T follicular helper cell (primary cell): ENCODE results near the gene KRT1.

Experiments used
- DNase-seq: peaks from one replicate; pipeline ENCODE4 v3.0.0-alpha.2; 2020; ENCODE audit warnings: low read depth

The KRT1 gene

GRCh38 chr12:52636189-52636588, 44.0 kb downstream of the KRT1 start:
- DNase-seq: no peak

DNA sequence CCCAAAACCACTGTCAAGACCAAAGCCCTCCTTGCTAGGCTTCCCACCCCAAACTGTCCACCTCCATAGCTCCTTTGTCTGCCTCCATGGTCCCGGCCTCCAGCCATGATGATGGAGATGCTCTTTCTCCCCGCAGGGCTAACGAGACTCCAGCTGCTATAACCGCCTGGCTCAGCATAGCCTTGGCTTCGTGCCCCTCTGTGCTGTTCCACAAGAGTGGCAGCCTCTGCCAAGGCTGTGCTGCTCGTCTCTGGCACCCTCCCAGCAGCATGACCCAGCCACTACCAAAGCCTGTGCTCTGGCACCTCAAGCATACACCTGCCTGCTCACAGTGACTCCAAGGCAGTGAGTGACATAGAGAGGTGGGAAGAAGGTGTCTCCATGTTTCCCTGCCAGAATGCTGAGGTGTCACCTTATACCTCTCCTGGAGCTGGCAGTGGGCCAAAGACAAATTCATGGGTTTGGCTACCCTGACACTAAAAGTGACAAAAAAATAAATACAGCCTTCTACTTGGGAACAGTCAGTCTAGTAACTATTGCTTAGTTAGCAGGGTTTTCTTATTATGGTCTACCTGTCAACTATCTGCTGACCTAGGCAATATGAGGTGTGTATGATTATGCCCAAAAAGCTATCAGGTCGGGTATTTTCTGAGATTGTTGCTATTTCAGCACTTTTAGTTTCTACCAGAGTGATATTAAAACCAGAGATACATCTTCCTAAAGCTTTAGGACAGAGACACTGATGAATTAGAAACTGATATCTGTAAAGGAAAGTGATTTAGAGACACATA, 45.7 kb downstream of the KRT1 start:
- DNase-seq: no peak

DNA sequence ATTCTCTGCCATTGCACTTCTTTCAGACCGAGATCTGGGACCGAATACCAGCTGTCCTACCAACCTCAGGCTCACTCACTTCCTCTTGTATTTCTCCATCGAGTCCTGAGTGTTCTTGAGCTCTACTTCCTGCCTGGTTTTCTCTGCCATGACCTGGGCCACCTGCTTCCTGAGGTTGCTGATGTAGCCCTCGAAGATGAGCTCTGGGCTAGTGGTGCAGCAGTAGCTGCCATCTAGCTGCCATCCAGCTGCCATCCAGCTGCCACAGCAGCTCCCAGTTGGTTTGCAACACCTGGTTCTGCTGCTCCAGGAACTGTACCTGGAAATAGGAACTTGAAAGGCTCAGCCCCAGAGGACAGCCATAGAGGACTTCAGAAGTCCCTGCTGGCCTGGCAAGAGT, 46.8 kb downstream of the KRT1 start:
- no peak for DNase-seq

GRCh38 chr12:52632656-52633055, 47.6 kb downstream of the KRT1 start:
- DNase-seq: no peak

GRCh38 chr12:52631676-52632459, 48.3 kb downstream of the KRT1 start:
- DNase-seq: no peak

DNA sequence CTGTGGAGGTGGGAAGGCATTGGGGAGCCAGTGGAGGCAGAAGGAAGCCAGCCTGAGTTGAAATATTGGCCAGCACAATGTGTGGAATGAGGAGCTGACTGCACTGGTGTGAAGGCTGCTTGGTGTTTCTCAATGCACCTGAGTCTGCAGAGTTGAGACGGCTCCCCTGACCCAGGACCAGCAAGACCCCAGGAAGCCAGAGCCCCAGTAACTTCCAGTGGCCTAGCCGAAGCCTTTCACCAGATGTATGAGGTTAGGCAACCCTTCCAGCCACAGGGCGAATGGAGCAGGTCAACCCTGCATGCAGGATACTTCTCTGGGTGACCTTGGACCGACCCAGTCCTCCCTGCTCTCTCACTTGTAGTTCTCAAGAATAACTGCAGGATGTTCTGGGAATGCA, 48.9 kb downstream of the KRT1 start:
- no peak for DNase-seq

GRCh38 chr12:52630599-52631200, 49.5 kb downstream of the KRT1 start:
- DNase-seq: no peak

GRCh38 chr12:52630008-52630500, 50.2 kb downstream of the KRT1 start:
- DNase-seq: no peak

GRCh38 chr12:52629281-52630007, 50.8 kb downstream of the KRT1 start:
- no peak for DNase-seq

GRCh38 chr12:52628841-52629240, 51.4 kb downstream of the KRT1 start:
- DNase-seq: no peak

- DNase-seq: no peak
These were observed 52.1 kb downstream of the KRT1 start for GRCh38 chr12:52628111-52628507.

DNA sequence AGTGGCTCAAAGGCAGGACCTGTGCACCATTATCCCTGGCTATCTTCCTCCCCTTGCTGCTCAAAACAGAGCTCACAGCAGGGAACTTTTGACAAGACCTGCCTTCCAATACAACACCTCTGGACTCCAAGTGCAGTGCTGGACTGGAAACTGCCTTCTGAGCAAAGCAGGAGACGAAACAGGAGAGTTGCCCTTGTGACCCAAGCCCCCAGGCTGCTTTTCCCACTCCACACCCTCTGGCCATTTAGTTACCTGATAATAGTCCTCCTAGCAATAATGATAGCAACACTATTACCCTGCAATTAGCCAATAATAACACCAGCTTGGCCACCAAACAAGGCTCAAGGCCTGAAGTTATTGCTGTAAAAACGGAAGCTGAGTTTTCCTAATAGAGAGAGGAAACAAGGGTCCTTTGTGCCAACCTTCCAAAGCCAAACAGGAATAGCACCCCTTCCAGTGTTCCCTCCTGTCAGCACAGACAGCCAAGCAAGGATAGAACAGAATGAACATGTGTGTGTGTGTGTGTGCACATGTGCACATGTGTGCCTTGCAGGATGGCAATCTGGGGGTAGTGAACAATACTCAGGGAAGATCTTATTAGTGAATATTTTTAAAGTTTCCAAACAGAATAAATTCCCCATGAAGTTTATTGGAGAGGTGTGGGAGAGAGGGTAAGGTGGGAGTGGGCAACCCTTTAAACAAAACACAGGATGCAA, 52.7 kb downstream of the KRT1 start:
- DNase-seq: no peak
